SU-DHL-6 (cell line): ENCODE results near the gene SLC16A12.

ENCODE experiments used
- EZH2phosphoT487 ChIP-seq: fragments of 200-600 bp; sonication (generic), shearing (Covaris generic); conservative IDR thresholded peaks from 2 replicates; pipeline ENCODE4 v1.6.1; 2018; ENCODE audit warnings: mild to moderate bottlenecking, antibody characterized with exemption, low read length, moderate library complexity, mixed read lengths
- TF ChIP-seq, protein P1 (sequence below): fragments of 200-600 bp; sonication (generic); IDR thresholded peaks from one replicate; pipeline ENCODE4 v1.5.1; 2017; ENCODE audit warnings: antibody characterized with exemption, mild to moderate bottlenecking, low read length, moderate library complexity; ENCODE audit not compliant: insufficient read depth, poor library complexity, severe bottlenecking

DNA sequence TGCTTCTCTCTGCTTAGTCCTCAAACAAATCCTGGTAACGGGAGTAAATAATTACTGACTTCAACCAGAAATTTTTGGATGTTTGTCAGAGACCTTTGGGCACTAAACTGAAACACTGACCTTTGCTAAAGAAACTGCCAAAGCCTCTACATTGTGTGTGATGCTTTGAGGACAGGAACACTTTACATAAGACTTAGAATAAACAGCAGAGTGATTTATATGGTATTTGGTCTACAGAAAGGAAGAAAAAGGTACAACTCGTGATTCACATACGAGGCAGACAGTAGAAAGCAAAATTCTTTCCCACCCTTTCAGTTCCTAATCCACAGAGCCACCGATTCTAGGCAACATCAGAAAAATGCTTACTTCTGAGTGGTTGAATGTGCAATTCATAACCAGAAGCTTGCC lies 59.8 kb downstream of the SLC16A12 start:
- TF ChIP-seq, protein P1, sequence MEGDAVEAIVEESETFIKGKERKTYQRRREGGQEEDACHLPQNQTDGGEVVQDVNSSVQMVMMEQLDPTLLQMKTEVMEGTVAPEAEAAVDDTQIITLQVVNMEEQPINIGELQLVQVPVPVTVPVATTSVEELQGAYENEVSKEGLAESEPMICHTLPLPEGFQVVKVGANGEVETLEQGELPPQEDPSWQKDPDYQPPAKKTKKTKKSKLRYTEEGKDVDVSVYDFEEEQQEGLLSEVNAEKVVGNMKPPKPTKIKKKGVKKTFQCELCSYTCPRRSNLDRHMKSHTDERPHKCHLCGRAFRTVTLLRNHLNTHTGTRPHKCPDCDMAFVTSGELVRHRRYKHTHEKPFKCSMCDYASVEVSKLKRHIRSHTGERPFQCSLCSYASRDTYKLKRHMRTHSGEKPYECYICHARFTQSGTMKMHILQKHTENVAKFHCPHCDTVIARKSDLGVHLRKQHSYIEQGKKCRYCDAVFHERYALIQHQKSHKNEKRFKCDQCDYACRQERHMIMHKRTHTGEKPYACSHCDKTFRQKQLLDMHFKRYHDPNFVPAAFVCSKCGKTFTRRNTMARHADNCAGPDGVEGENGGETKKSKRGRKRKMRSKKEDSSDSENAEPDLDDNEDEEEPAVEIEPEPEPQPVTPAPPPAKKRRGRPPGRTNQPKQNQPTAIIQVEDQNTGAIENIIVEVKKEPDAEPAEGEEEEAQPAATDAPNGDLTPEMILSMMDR: no peak
- no peak for TF ChIP-seq EZH2phosphoT487
